Panc1 (cell line): ENCODE results near the gene SLC22A23. TPM values are rescaled to one million over a fixed set of nuclear protein-coding genes. Genes with fewer than 3 reads are reported as not detected.

Experiments
- ATAC-seq: fragments of 200-7000 bp; cut with Tn5 transposase; 2 replicates; pipeline ENCODE4 v1.9.1; 2020; ENCODE audit warnings: mild to moderate bottlenecking, moderate library complexity
- BruUV-seq: library from RNA; stranded (reverse); fragments of 400-500 nt; replicated peaks from 2 replicates; lab custom pipeline; 2021; lab: Mats Ljungman, UMichigan
- CTCF ChIA-PET: fragments of 300-600 bp; sonication (Branson Sonifier 250); formaldehyde crosslinking; loops from one replicate; lab custom pipeline; 2022; ENCODE audit warnings: antibody characterized with exemption; lab: Charles Lee
- POLR2A ChIA-PET: fragments of 300-600 bp; sonication (Branson Sonifier 250); formaldehyde crosslinking; loops from one replicate; lab custom pipeline; 2022; ENCODE audit warnings: antibody characterized with exemption; lab: Charles Lee
- DNase-seq: peaks from one replicate; pipeline ENCODE4 v3.0.0-alpha.2; 2010; ENCODE audit warnings: low read depth, low spot score
- H3K27ac ChIP-seq: 2 replicates; pipeline ENCODE4 v1.5.1; 2011; ENCODE audit warnings: mild to moderate bottlenecking, low read length, inconsistent platforms
- H3K27me3 ChIP-seq: fragments of 200-500 bp; sonication (Bioruptor generic); 2 replicates; pipeline ENCODE4 v1.6.0; 2014; ENCODE audit warnings: low read length, inconsistent platforms; ENCODE audit not compliant: control insufficient read depth, insufficient read depth
- H3K36me3 ChIP-seq: fragments of 200-500 bp; sonication (Bioruptor generic); 2 replicates; pipeline ENCODE4 v1.5.1; 2014; ENCODE audit warnings: inconsistent platforms, mild to moderate bottlenecking, low read length, moderate library complexity; ENCODE audit not compliant: control insufficient read depth, insufficient read depth
- H3K4me1 ChIP-seq: 2 replicates; pipeline ENCODE4 v1.5.1; 2011; ENCODE audit warnings: inconsistent platforms, mild to moderate bottlenecking, low read length, moderate library complexity; ENCODE audit not compliant: control insufficient read depth, insufficient read depth
- H3K4me3 ChIP-seq, 2 experiments: 2 replicates each; pipeline ENCODE4 v1.5.1; 2011 to 2012; ENCODE audit warnings: low read depth in 2 of 2, low read length in 2 of 2, mild to moderate bottlenecking in 2 of 2, inconsistent platforms in 1 of 2, moderate library complexity in 1 of 2
- H3K9me3 ChIP-seq: fragments of 200-500 bp; sonication (Bioruptor generic); 2 replicates; pipeline ENCODE4 v1.5.1; 2014; ENCODE audit warnings: low read depth, mild to moderate bottlenecking, inconsistent platforms, low read length, moderate library complexity; ENCODE audit not compliant: control insufficient read depth, insufficient read depth
- CTCF ChIP-seq: fragments of 450-650 bp; IDR thresholded peaks from 2 replicates; pipeline ENCODE4 v1.5.1; 2017; ENCODE audit warnings: mild to moderate bottlenecking
- POLR2AphosphoS5 ChIP-seq: IDR thresholded peaks from 2 replicates; pipeline ENCODE4 v1.6.1; 2012; ENCODE audit warnings: mild to moderate bottlenecking, low read depth, low read length, moderate library complexity
- SIN3A ChIP-seq: IDR thresholded peaks from 2 replicates; pipeline ENCODE4 v1.6.1; 2012; ENCODE audit warnings: low read depth, mild to moderate bottlenecking, low read length, moderate library complexity, borderline replicate concordance; ENCODE audit not compliant: insufficient read depth
- TCF7L2 ChIP-seq: IDR thresholded peaks from 2 replicates; pipeline ENCODE4 v1.6.1; 2011; ENCODE audit warnings: mild to moderate bottlenecking, low read depth, low read length, inconsistent platforms
- in situ Hi-C: cut with HindIII; loops from 2 replicates; pipeline ENCODE4 v1.10.0; 2016; ENCODE audit warnings: low sequenced_read_pairs, low pct_unique_long_range_greater_than_20kb
- intact Hi-C: fragments of 100-400 bp; cut with micrococcal nuclease; formaldehyde crosslinking; loops from one replicate; pipeline ENCODE4 v1.10.0; 2022; ENCODE audit not compliant: unreplicated experiment
- total RNA-seq: library from RNA; stranded (reverse); gene quantifications from one replicate; pipeline ENCODE4 v1.2.1, GENCODE V29; 2021; ENCODE audit not compliant: unreplicated experiment
- TF ChIP-seq, protein P1 (sequence below), 2 experiments: IDR thresholded peaks; 2 replicates each; pipeline ENCODE4 v1.6.1; 2011 to 2012; ENCODE audit warnings: low read depth in 2 of 2, control low read depth in 1 of 2, low read length in 1 of 2, mild to moderate bottlenecking in 1 of 2, moderate library complexity in 1 of 2; ENCODE audit not compliant: insufficient read depth in 1 of 2

SLC22A23 gene
- total RNA-seq, 1 experiment from 2014 or later: 4.5 TPM

DNA sequence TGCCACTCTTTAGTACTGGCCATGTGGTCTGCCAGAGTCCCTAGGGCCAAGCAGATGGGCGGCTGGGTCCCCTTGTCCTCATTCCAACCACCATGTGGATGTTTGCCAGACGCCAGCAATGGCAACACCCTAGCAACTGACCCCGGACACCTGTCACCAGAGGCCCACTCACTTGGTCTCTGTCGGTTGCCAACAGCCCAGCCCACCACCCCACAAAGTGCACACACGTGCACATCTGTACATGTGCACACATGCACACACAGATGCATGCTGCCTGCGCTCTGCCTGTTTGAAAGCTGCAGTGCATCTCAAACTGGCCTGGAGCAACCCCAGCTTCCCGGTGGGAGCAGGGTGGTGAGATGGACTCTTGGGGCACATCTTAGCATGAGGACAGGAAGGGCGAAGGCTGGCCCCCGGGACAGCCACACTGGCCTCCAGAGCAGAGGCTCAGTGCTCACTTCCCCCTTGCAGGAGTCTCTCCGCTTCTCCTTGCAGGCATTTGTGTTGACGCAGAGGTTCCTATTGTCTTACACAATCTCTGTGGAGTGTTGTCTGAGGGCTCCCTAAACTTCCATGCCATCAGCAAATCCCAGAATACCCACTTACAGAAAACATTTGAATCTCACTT lies 144.1 kb downstream of the SLC22A23 start:
- intact Hi-C loops: no loop called here
- DNase-seq: no peak
- H3K4me3 ChIP-seq: no peak overlapping the region
- no peak for ATAC-seq
- no peak overlapping the region for H3K27ac ChIP-seq
- no TSS peak for BruUV-seq
- no peaks in the 10 kb centered on the region for H3K9me3 ChIP-seq
- POLR2A ChIA-PET: no interaction called here
- in situ Hi-C loops: no loop called here
- TF ChIP-seq TCF7L2 (no peak), SIN3A (no peak), CTCF (no peak)
- CTCF ChIA-PET: no interaction called here
- no peaks in the 10 kb centered on the region for H3K36me3 ChIP-seq
- no peaks in the 10 kb centered on the region; the same call in 1 of the 2 replicates for H3K27me3 ChIP-seq
- no peaks in the 10 kb centered on the region for H3K4me1 ChIP-seq

- TF ChIP-seq, protein P1, sequence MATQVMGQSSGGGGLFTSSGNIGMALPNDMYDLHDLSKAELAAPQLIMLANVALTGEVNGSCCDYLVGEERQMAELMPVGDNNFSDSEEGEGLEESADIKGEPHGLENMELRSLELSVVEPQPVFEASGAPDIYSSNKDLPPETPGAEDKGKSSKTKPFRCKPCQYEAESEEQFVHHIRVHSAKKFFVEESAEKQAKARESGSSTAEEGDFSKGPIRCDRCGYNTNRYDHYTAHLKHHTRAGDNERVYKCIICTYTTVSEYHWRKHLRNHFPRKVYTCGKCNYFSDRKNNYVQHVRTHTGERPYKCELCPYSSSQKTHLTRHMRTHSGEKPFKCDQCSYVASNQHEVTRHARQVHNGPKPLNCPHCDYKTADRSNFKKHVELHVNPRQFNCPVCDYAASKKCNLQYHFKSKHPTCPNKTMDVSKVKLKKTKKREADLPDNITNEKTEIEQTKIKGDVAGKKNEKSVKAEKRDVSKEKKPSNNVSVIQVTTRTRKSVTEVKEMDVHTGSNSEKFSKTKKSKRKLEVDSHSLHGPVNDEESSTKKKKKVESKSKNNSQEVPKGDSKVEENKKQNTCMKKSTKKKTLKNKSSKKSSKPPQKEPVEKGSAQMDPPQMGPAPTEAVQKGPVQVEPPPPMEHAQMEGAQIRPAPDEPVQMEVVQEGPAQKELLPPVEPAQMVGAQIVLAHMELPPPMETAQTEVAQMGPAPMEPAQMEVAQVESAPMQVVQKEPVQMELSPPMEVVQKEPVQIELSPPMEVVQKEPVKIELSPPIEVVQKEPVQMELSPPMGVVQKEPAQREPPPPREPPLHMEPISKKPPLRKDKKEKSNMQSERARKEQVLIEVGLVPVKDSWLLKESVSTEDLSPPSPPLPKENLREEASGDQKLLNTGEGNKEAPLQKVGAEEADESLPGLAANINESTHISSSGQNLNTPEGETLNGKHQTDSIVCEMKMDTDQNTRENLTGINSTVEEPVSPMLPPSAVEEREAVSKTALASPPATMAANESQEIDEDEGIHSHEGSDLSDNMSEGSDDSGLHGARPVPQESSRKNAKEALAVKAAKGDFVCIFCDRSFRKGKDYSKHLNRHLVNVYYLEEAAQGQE (IDR thresholded peaks at IDR 0.05; ENCODE audit: insufficient read depth in 1 of 2, low read depth in 2 of 2, low read length in 1 of 2): no peak
- TF ChIP-seq SIN3A (no peak), CTCF (no peak), POLR2AphosphoS5 (no peak), TCF7L2 (no peak)
- POLR2A ChIA-PET: no interaction called here
- Histone ChIP-seq H3K27me3 (no peaks in the 10 kb centered on the region; the same call in 1 of the 2 replicates), H3K9me3 (no peaks in the 10 kb centered on the region), H3K4me1 (no peaks in the 10 kb centered on the region), H3K27ac (no peak overlapping the region), H3K4me3 (no peak overlapping the region), H3K36me3 (no peaks in the 10 kb centered on the region)
- intact Hi-C loops: no loop called here
- in situ Hi-C loops: no loop called here
- ATAC-seq (no peak), DNase-seq (no peak)
- no TSS peak for BruUV-seq
- CTCF ChIA-PET: no interaction called here
Measured at GRCh38 chr6:3311826-3312225, 145.0 kb downstream of the SLC22A23 start.
